Esophagus squamous epithelium (tissue), 5 donors: ENCODE results near the gene DYDC2. TPM values are rescaled to one million over a fixed set of nuclear protein-coding genes. Genes with fewer than 3 reads are reported as not detected.

Experiments used
- DNase-seq: peaks from one replicate; lab custom pipeline; 2025; lab: John Stamatoyannopoulos, UW
- H3K27ac ChIP-seq, 4 donors: fragments of 200-600 bp; sonication (generic); one replicate each; pipeline ENCODE4 v1.5.1; 2016 to 2019; ENCODE audit warnings: mild to moderate bottlenecking in 1 of 4
- H3K27me3 ChIP-seq, 4 donors: fragments of 200-600 bp; sonication (generic); 1 replicate in 3 of 4; 2 replicates in 1 of 4; pipeline versions ENCODE4 v1.5.1 to v1.6.0; 2017 to 2021; ENCODE audit warnings: antibody characterized with exemption in 1 of 4
- H3K36me3 ChIP-seq, 3 donors: fragments of 200-600 bp; sonication (generic); one replicate each; pipeline ENCODE4 v1.5.1; 2016 to 2019
- H3K4me1 ChIP-seq, 3 donors: fragments of 200-600 bp; sonication (generic); one replicate each; pipeline ENCODE4 v1.5.1; 2017 to 2019
- H3K4me3 ChIP-seq, 4 donors: fragments of 200-600 bp; sonication (generic); 1 replicate in 3 of 4; 2 replicates in 1 of 4; pipeline ENCODE4 v1.5.1; 2016 to 2019; ENCODE audit warnings: mild to moderate bottlenecking in 2 of 4, moderate library complexity in 1 of 4
- H3K9me3 ChIP-seq, 3 donors: fragments of 200-600 bp; sonication (generic); one replicate each; pipeline ENCODE4 v1.5.1; 2016 to 2019
- CTCF ChIP-seq, 6 experiments: fragments of 450-650 bp in 4 of 6; fragments of 200-600 bp in 2 of 6; sonication (generic) in 2 of 6; IDR thresholded peaks; one replicate each; pipeline ENCODE4 v1.5.1; 2016 to 2019; ENCODE audit warnings: antibody characterized with exemption in 6 of 6, mild to moderate bottlenecking in 4 of 6, moderate library complexity in 4 of 6
- POLR2A ChIP-seq, 4 donors: fragments of 450-650 bp; IDR thresholded peaks; one replicate each; pipeline ENCODE4 v1.6.1; 2017; ENCODE audit warnings: antibody characterized with exemption in 4 of 4, mild to moderate bottlenecking in 4 of 4, moderate library complexity in 3 of 4
- WGBS, 2 donors: methylation state at CpG; one replicate each; pipeline ENCODE4 v1.1.5; 2018; 5-methylcytosine and 5-hydroxymethylcytosine counted together
- intact Hi-C: fragments of 100-400 bp; cut with DNase I; formaldehyde crosslinking; loops from one replicate; pipeline ENCODE4 v1.15.0; 2022
- total RNA-seq, 4 donors: library from RNA; depleted of rRNA; stranded (reverse); fragments of >200 nt; gene quantifications; one replicate each; pipeline ENCODE4 v1.1.0, GENCODE V29; 2016
- donor health status: DM: yes; HTN: yes; CAD: no.

Gene DYDC2
- total RNA-seq, 4 donors from 2014 or later = 0.15 TPM; not detected in 3

- WGBS, 2 donors = 23 to 30% methylated on average over 4 of the region's 4 CpGs
- Histone ChIP-seq H3K4me3 (no peak overlapping the region), H3K4me1 (peaks cover 27 to 55% (median 32%) of the 10 kb centered on the region in 3 donors), H3K27ac (no peak overlapping the region), H3K9me3 (no peaks in the 10 kb centered on the region), H3K27me3 (no peaks in the 10 kb centered on the region), H3K36me3 (no peaks in the 10 kb centered on the region)
- intact Hi-C loops = no loop called here
- no peak for TF ChIP-seq CTCF (IDR thresholded peaks at IDR 0.05)
- no peak for TF ChIP-seq POLR2A (IDR thresholded peaks at IDR 0.05)
- no peak for DNase-seq
Observed at GRCh38 chr10:80406204-80406603, 49.6 kb downstream of the DYDC2 start.

GRCh38 chr10:80407812-80408241 lies 51.2 kb downstream of the DYDC2 start:
- no peaks in the 10 kb centered on the region for H3K36me3 ChIP-seq
- intact Hi-C loops = no loop called here
- DNase-seq = no peak
- no peak for TF ChIP-seq CTCF (IDR thresholded peaks at IDR 0.05)
- no peak for TF ChIP-seq POLR2A (IDR thresholded peaks at IDR 0.05)
- peaks cover 40 to 69% (median 48%) of the 10 kb centered on the region in 3 donors for H3K4me1 ChIP-seq
- H3K9me3 ChIP-seq = no peaks in the 10 kb centered on the region
- peak overlapping the region; percentile 53 to 75 (median 68) for H3K4me3 ChIP-seq
- H3K27me3 ChIP-seq = no peaks in the 10 kb centered on the region
- peak overlapping the region; percentile 79 to 90 (median 88) for H3K27ac ChIP-seq
- WGBS, 2 donors = 20 to 24% methylated on average over 10 of the region's 16 CpGs

- intact Hi-C loops = no loop called here
- DNase-seq = no peak
- peaks cover 47 to 75% (median 54%) of the 10 kb centered on the region in 3 donors for H3K4me1 ChIP-seq
- peak within 1 kb of the TSS; percentile 53 to 75 (median 68) for H3K4me3 ChIP-seq
- no peaks in the 10 kb centered on the region for H3K36me3 ChIP-seq
- no peaks in the 10 kb centered on the region for H3K9me3 ChIP-seq
- H3K27me3 ChIP-seq = no peaks in the 10 kb centered on the region
- TF ChIP-seq CTCF (IDR thresholded peaks at IDR 0.05) = peak in 2 of 6 experiments; percentile 7 to 9
- peak in 2 of 4 donors; percentile 42 to 66 for TF ChIP-seq POLR2A (IDR thresholded peaks at IDR 0.05)
- 1 to 4% methylated on average over 5 to 13 of the region's 96 CpGs for WGBS, 2 donors
- peak within 1 kb of the TSS; percentile 79 to 90 (median 88) for H3K27ac ChIP-seq
Observed at GRCh38 chr10:80408242-80409101, 51.9 kb downstream of the DYDC2 start, which contains the start of gene PRXL2A. Gene PRXL2A (plus strand): TSS chr10:80408551. CDS start chr10:80420468, 11,917 bp downstream.

- H3K4me1 ChIP-seq = peaks cover 49 to 82% (median 61%) of the 10 kb centered on the region in 3 donors
- WGBS, 2 donors = 0 to 15% methylated on average over 2 to 7 of the region's 12 CpGs
- no peak for DNase-seq
- peak overlapping the region; percentile 53 to 75 (median 68) for H3K4me3 ChIP-seq
- TF ChIP-seq POLR2A (IDR thresholded peaks at IDR 0.05) (no peak), CTCF (IDR thresholded peaks at IDR 0.05) (no peak)
- H3K9me3 ChIP-seq = no peaks in the 10 kb centered on the region
- H3K27me3 ChIP-seq = no peaks in the 10 kb centered on the region
- no peaks in the 10 kb centered on the region for H3K36me3 ChIP-seq
- H3K27ac ChIP-seq = peak overlapping the region; percentile 79 to 90 (median 88)
- intact Hi-C loops = no loop called here
Observed at GRCh38 chr10:80409121-80409520, 52.5 kb downstream of the DYDC2 start.

- Histone ChIP-seq H3K36me3 (no peaks in the 10 kb centered on the region), H3K4me3 (peak overlapping the region in 2 of 4 donors; percentile 1 to 75), H3K4me1 (peaks cover 54 to 92% (median 67%) of the 10 kb centered on the region in 3 donors), H3K9me3 (no peaks in the 10 kb centered on the region), H3K27me3 (no peaks in the 10 kb centered on the region), H3K27ac (peak overlapping the region in 3 of 4 donors; percentile 65 to 90 (median 89))
- 0% methylated on average over 1 of the region's 2 CpGs; no CpG with 5 or more reads in 1 of the 2 donors for WGBS, 2 donors
- DNase-seq = no peak
- TF ChIP-seq CTCF (IDR thresholded peaks at IDR 0.05) = no peak
- TF ChIP-seq POLR2A (IDR thresholded peaks at IDR 0.05) = no peak
- intact Hi-C loops = no loop called here
Observed at GRCh38 chr10:80410122-80410521, 53.5 kb downstream of the DYDC2 start.
